Keratinocyte (primary cell): ENCODE data around the gene SETBP1. TPM values are rescaled to one million over a fixed set of nuclear protein-coding genes. Genes with fewer than 3 reads are reported as not detected.

Experiments used
- DNase-seq: peaks from one replicate; pipeline ENCODE4 v3.0.0-alpha.2; 2011; ENCODE audit warnings: low read depth, missing footprints, low spot score
- FAIRE-seq: peaks from 2 replicates; lab custom pipeline; 2011; peaks lifted over from hg19 to GRCh38; lab: Jason Lieb, UNC
- H2AFZ ChIP-seq: 2 replicates; pipeline ENCODE4 v1.6.0; 2012; ENCODE audit warnings: low read length, control low read depth, inconsistent platforms; ENCODE audit not compliant: control insufficient read depth
- H3K27ac ChIP-seq: 2 replicates; pipeline ENCODE4 v1.5.1; 2011; ENCODE audit warnings: low read length; ENCODE audit not compliant: control insufficient read depth, insufficient read depth
- H3K27me3 ChIP-seq: 3 replicates; pipeline ENCODE4 v1.6.0; 2011; ENCODE audit warnings: low read length; ENCODE audit not compliant: control insufficient read depth, insufficient read depth; ENCODE audit errors: extremely low read depth
- H3K36me3 ChIP-seq, 2 experiments: 2 replicates in 1 of 2; 3 replicates in 1 of 2; pipeline ENCODE4 v1.5.1; 2011; ENCODE audit warnings: low read length in 2 of 2, mild to moderate bottlenecking in 1 of 2; ENCODE audit not compliant: control insufficient read depth in 2 of 2, insufficient read depth in 2 of 2; ENCODE audit errors: extremely low read depth in 1 of 2
- H3K4me1 ChIP-seq: 3 replicates; pipeline ENCODE4 v1.5.1; 2011; ENCODE audit warnings: low read length; ENCODE audit not compliant: control insufficient read depth, insufficient read depth; ENCODE audit errors: extremely low read depth
- H3K4me2 ChIP-seq: 3 replicates; pipeline ENCODE4 v1.6.0; 2011; ENCODE audit warnings: low read depth, low read length; ENCODE audit not compliant: control insufficient read depth, insufficient read depth; ENCODE audit errors: extremely low read depth
- H3K4me3 ChIP-seq, 3 experiments: fragments of 200-600 bp in 1 of 3; sonication (generic) in 1 of 3; 2 replicates in 2 of 3; 3 replicates in 1 of 3; pipeline ENCODE4 v1.5.1; 2011 to 2016; ENCODE audit warnings: low read length in 3 of 3, mild to moderate bottlenecking in 3 of 3, control low read depth in 2 of 3, inconsistent platforms in 1 of 3, low read depth in 1 of 3, mixed read lengths in 1 of 3, mixed run types in 1 of 3, moderate library complexity in 1 of 3; ENCODE audit not compliant: control insufficient read depth in 2 of 3, insufficient read depth in 2 of 3; ENCODE audit errors: extremely low read depth in 1 of 3
- H3K79me2 ChIP-seq: 2 replicates; pipeline ENCODE4 v1.6.0; 2012; ENCODE audit warnings: low read length; ENCODE audit not compliant: control insufficient read depth, insufficient read depth
- H3K9ac ChIP-seq: 3 replicates; pipeline ENCODE4 v1.6.0; 2011; ENCODE audit warnings: low read length; ENCODE audit not compliant: control insufficient read depth, insufficient read depth; ENCODE audit errors: extremely low read depth
- H3K9me1 ChIP-seq: 3 replicates; pipeline ENCODE4 v1.6.0; 2011; ENCODE audit warnings: low read length; ENCODE audit not compliant: control insufficient read depth, insufficient read depth; ENCODE audit errors: extremely low read depth
- H3K9me3 ChIP-seq: 2 replicates; pipeline ENCODE4 v1.5.1; 2012; ENCODE audit warnings: low read depth, low read length; ENCODE audit not compliant: control insufficient read depth
- H4K20me1 ChIP-seq: 3 replicates; pipeline ENCODE4 v1.6.0; 2011; ENCODE audit warnings: low read length; ENCODE audit not compliant: control insufficient read depth, insufficient read depth; ENCODE audit errors: extremely low read depth
- EZH2 ChIP-seq: IDR thresholded peaks from one replicate; pipeline ENCODE4 v1.6.1; 2012; ENCODE audit warnings: inconsistent platforms, mild to moderate bottlenecking, low read length, moderate library complexity
- dilution Hi-C: fragments of 300-500 bp; cut with MboI; formaldehyde crosslinking; loops from one replicate; pipeline ENCODE4 v1.7.0; 2020; ENCODE audit warnings: low sequenced_read_pairs; ENCODE audit not compliant: extremely low pct_ligation_motif_present
- polyA plus RNA-seq, 5 experiments: library from polyadenylated mRNA; depleted of rRNA in 3 of 5; stranded (reverse) in 3 of 5; stranded (forward) in 1 of 5; unstranded in 1 of 5; fragments of >200 nt; gene quantifications; 1 replicate in 1 of 5; 2 replicates in 3 of 5; 3 replicates in 1 of 5; pipeline versions ENCODE4 v1.2.1 to v1.2.3, GENCODE V29; 2011 to 2012; ENCODE audit warnings: missing spikeins in 2 of 5, low read depth in 1 of 5, low replicate concordance in 1 of 5
- TF ChIP-seq, protein P1 (sequence below), 3 experiments: IDR thresholded peaks in 1 of 3; conservative IDR thresholded peaks in 1 of 3; optimal IDR thresholded peaks in 1 of 3; 2 replicates in 2 of 3; 3 replicates in 1 of 3; pipeline versions ENCODE3 to v1.5.1; 2011; ENCODE audit warnings: low read length in 3 of 3, mild to moderate bottlenecking in 3 of 3, moderate library complexity in 2 of 3, control low read depth in 1 of 3, inconsistent platforms in 1 of 3; ENCODE audit not compliant: insufficient read depth in 2 of 3; ENCODE audit errors: extremely low read depth in 1 of 3

Gene SETBP1
- polyA plus RNA-seq, 1 donor (not counting 4 experiments of a cell fraction or from before 2014, with no cell fraction given) = 3.3 TPM

DNA sequence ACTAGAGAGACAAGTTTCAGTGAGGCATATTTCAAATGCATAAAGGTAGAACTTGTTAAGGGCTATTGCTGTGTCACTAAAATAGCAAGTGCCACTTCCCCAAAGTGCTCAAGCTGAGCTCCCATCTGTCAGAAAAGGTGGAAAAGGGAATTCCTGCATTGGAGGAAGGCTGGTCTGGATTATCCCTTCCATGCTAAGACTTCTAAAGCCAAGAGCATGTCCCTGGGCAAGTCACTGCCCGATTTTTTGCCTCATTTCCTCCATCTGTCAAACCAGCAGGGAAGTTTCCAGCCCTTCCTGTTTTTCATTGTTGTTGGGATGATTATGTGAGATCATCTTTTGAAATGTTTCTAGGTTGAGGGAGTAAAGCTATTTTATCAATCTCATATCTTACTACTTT lies 175.5 kb downstream of the SETBP1 start:
- peak; percentile 65 for FAIRE-seq
- TF ChIP-seq, protein P1, sequence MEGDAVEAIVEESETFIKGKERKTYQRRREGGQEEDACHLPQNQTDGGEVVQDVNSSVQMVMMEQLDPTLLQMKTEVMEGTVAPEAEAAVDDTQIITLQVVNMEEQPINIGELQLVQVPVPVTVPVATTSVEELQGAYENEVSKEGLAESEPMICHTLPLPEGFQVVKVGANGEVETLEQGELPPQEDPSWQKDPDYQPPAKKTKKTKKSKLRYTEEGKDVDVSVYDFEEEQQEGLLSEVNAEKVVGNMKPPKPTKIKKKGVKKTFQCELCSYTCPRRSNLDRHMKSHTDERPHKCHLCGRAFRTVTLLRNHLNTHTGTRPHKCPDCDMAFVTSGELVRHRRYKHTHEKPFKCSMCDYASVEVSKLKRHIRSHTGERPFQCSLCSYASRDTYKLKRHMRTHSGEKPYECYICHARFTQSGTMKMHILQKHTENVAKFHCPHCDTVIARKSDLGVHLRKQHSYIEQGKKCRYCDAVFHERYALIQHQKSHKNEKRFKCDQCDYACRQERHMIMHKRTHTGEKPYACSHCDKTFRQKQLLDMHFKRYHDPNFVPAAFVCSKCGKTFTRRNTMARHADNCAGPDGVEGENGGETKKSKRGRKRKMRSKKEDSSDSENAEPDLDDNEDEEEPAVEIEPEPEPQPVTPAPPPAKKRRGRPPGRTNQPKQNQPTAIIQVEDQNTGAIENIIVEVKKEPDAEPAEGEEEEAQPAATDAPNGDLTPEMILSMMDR (optimal IDR thresholded peaks at IDR 0.05 in 1 of 3, IDR thresholded peaks at IDR 0.05 in 1 of 3, conservative IDR thresholded peaks at IDR 0.05 in 1 of 3; ENCODE audit: extremely low read depth in 1 of 3, insufficient read depth in 2 of 3, low read length in 3 of 3) = no peak
- no peak for TF ChIP-seq EZH2
- peak overlapping the region; percentile 49 for H3K27ac ChIP-seq

DNA sequence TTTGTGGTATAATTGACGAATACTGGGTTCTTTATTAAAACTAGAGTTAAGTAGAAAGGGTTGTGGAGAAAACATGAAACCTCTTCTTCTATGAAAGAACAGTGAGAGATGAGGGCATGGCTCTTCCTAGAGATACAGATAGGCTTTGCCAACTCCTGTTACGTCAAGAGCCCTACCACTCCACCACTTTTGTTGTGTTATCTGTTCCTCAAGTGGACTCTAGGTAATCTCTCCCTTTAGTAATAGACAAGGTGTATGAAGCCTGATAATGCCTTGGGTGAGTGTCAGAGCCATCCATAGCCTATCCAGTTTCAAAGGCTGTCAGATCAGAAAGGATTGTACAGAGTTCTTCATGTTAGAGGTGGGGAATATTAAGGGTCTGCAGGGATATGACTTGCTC lies 176.4 kb downstream of the SETBP1 start:
- peaks cover 3% of the 10 kb centered on the region for H3K9me3 ChIP-seq
- dilution Hi-C loops = no loop called here
- no peak overlapping the region for H3K27ac ChIP-seq
- no peaks in the 10 kb centered on the region for H3K36me3 ChIP-seq
- no peaks in the 10 kb centered on the region for H4K20me1 ChIP-seq
- H3K79me2 ChIP-seq = no peaks in the 10 kb centered on the region
- no peaks in the 10 kb centered on the region for H3K9me1 ChIP-seq
- peaks cover 29% of the 10 kb centered on the region for H3K4me1 ChIP-seq
- FAIRE-seq (peak; percentile 80), DNase-seq (no peak)
- no peak overlapping the region for H2AFZ ChIP-seq
- TF ChIP-seq, protein P1 (optimal IDR thresholded peaks at IDR 0.05 in 1 of 3, IDR thresholded peaks at IDR 0.05 in 1 of 3, conservative IDR thresholded peaks at IDR 0.05 in 1 of 3; ENCODE audit: extremely low read depth in 1 of 3, insufficient read depth in 2 of 3, low read length in 3 of 3) = no peak
- no peak for TF ChIP-seq EZH2
- no peaks in the 10 kb centered on the region for H3K27me3 ChIP-seq
- no peak overlapping the region for H3K4me2 ChIP-seq
- H3K4me3 ChIP-seq = no peak overlapping the region
- no peak overlapping the region for H3K9ac ChIP-seq

More for the DNA sequence above, 175.5 kb downstream of the SETBP1 start:
- DNase-seq = no peak
- no peaks in the 10 kb centered on the region for H3K27me3 ChIP-seq
- H4K20me1 ChIP-seq = no peaks in the 10 kb centered on the region
- H3K79me2 ChIP-seq = no peaks in the 10 kb centered on the region
- dilution Hi-C loops = no loop called here
- peak overlapping the region in 2 of 3 experiments; percentile 2 to 41 for H3K4me3 ChIP-seq
- H3K9ac ChIP-seq = peak overlapping the region; percentile 11
- peak overlapping the region; percentile 72 for H3K4me2 ChIP-seq
- no peaks in the 10 kb centered on the region for H3K36me3 ChIP-seq
- peaks cover 22% of the 10 kb centered on the region for H3K4me1 ChIP-seq
- H2AFZ ChIP-seq = no peak overlapping the region
- H3K9me1 ChIP-seq = no peaks in the 10 kb centered on the region
- peaks cover 3% of the 10 kb centered on the region for H3K9me3 ChIP-seq
